ENCODE results near the gene RBM6. TPM values are rescaled to one million over a fixed set of nuclear protein-coding genes. Genes with fewer than 3 reads are reported as not detected.

RBM6 gene
- total RNA-seq (41.3 and 46.1 TPM in 2 replicates), polyA plus RNA-seq (36.3 and 40.1 TPM in 2 replicates), polyA minus RNA-seq (ENCODE audit: low replicate concordance) (19.7 and 20.1 TPM in 2 replicates)
- polyA plus RNA-seq (2012), result 29.0 and 29.6 TPM in 2 replicates

GRCh38 chr3:49939858-49940666, at the start of gene RBM6:
Gene RBM6 (plus strand): TSS chr3:49940150. CDS start chr3:49962642, 22,492 bp downstream.
- no peaks in the 10 kb centered on the region for H3K9me3 ChIP-seq (ENCODE audit: control insufficient read depth, insufficient read depth, low read depth, low read length)
- H3K9ac ChIP-seq (ENCODE audit: insufficient read depth, low read length), result peak within 1 kb of the TSS; percentile 79
- H4K20me1 ChIP-seq (ENCODE audit: control insufficient read depth, extremely low read depth, insufficient read depth, low read length), result peaks cover 2% of the 10 kb centered on the region
- H3K4me1 ChIP-seq (ENCODE audit: control insufficient read depth, extremely low read depth, insufficient read depth, low read length), result no peaks in the 10 kb centered on the region
- peak within 1 kb of the TSS; percentile 45 for H2AFZ ChIP-seq (ENCODE audit: low read length)
- TF ChIP-seq CTCF (conservative IDR thresholded peaks at IDR 0.05 in 1 of 2, IDR thresholded peaks at IDR 0.05 in 1 of 2; ENCODE audit: low read depth in 1 of 2, low read length in 2 of 2) (no peak), EZH2 (IDR thresholded peaks at IDR 0.05; ENCODE audit: low read length, missing control alignments) (no peak)
- peak within 1 kb of the TSS; percentile 80 to 95 (median 84) for H3K4me3 ChIP-seq (replicated peaks in 1 of 4; ENCODE audit: control extremely low read depth in 1 of 4, insufficient read depth in 1 of 4, low read depth in 3 of 4, low read length in 4 of 4)
- H3K4me2 ChIP-seq (ENCODE audit: extremely low read depth, insufficient read depth, low read length), result peak within 1 kb of the TSS; percentile 99
- peak within 1 kb of the TSS; percentile 76 for H3K27ac ChIP-seq (ENCODE audit: insufficient read depth, low read length)
- no peaks in the 10 kb centered on the region for H3K27me3 ChIP-seq (ENCODE audit: control insufficient read depth, insufficient read depth, low read length)
- no peaks in the 10 kb centered on the region for H3K36me3 ChIP-seq (ENCODE audit: control insufficient read depth, insufficient read depth, low read length)
- DNase-seq (ENCODE audit: low read depth in 2 of 2), result peak; percentile 98 to 99
- peaks cover 45% of the 10 kb centered on the region for H3K79me2 ChIP-seq (ENCODE audit: control insufficient read depth, insufficient read depth, low read length)

GRCh38 chr3:49895791-49896190, 44.2 kb upstream of the RBM6 start:
- Histone ChIP-seq H3K4me3 (replicated peaks in 1 of 4; ENCODE audit: control extremely low read depth in 1 of 4, insufficient read depth in 1 of 4, low read depth in 3 of 4, low read length in 4 of 4) (no peak overlapping the region), H3K4me1 (ENCODE audit: control insufficient read depth, extremely low read depth, insufficient read depth, low read length) (peaks cover under 1% of the 10 kb centered on the region), H3K79me2 (ENCODE audit: control insufficient read depth, insufficient read depth, low read length) (no peaks in the 10 kb centered on the region), H4K20me1 (ENCODE audit: control insufficient read depth, extremely low read depth, insufficient read depth, low read length) (no peaks in the 10 kb centered on the region), H3K4me2 (ENCODE audit: extremely low read depth, insufficient read depth, low read length) (no peak overlapping the region), H2AFZ (ENCODE audit: low read length) (no peak overlapping the region), H3K27me3 (ENCODE audit: control insufficient read depth, insufficient read depth, low read length) (no peaks in the 10 kb centered on the region), H3K36me3 (ENCODE audit: control insufficient read depth, insufficient read depth, low read length) (no peaks in the 10 kb centered on the region), H3K27ac (ENCODE audit: insufficient read depth, low read length) (no peak overlapping the region), H3K9ac (ENCODE audit: insufficient read depth, low read length) (no peak overlapping the region), H3K9me3 (ENCODE audit: control insufficient read depth, insufficient read depth, low read depth, low read length) (no peaks in the 10 kb centered on the region)
- no peak for TF ChIP-seq EZH2 (IDR thresholded peaks at IDR 0.05; ENCODE audit: low read length, missing control alignments)
- no peak for DNase-seq (ENCODE audit: low read depth in 2 of 2)

GRCh38 chr3:49896345-49896744, 43.6 kb upstream of the RBM6 start:
- Histone ChIP-seq H4K20me1 (ENCODE audit: control insufficient read depth, extremely low read depth, insufficient read depth, low read length) (no peaks in the 10 kb centered on the region), H3K4me2 (ENCODE audit: extremely low read depth, insufficient read depth, low read length) (no peak overlapping the region), H3K79me2 (ENCODE audit: control insufficient read depth, insufficient read depth, low read length) (no peaks in the 10 kb centered on the region)

More at GRCh38 chr3:49896345-49896744, 43.6 kb upstream of the RBM6 start:
- Histone ChIP-seq H3K36me3 (ENCODE audit: control insufficient read depth, insufficient read depth, low read length) (no peaks in the 10 kb centered on the region), H3K9ac (ENCODE audit: insufficient read depth, low read length) (no peak overlapping the region), H3K27me3 (ENCODE audit: control insufficient read depth, insufficient read depth, low read length) (no peaks in the 10 kb centered on the region), H3K4me1 (ENCODE audit: control insufficient read depth, extremely low read depth, insufficient read depth, low read length) (peaks cover 5% of the 10 kb centered on the region), H3K9me3 (ENCODE audit: control insufficient read depth, insufficient read depth, low read depth, low read length) (no peaks in the 10 kb centered on the region), H3K4me3 (replicated peaks in 1 of 4; ENCODE audit: control extremely low read depth in 1 of 4, insufficient read depth in 1 of 4, low read depth in 3 of 4, low read length in 4 of 4) (no peak overlapping the region), H3K27ac (ENCODE audit: insufficient read depth, low read length) (no peak overlapping the region), H2AFZ (ENCODE audit: low read length) (no peak overlapping the region)
- no peak for DNase-seq (ENCODE audit: low read depth in 2 of 2)
- TF ChIP-seq EZH2 (IDR thresholded peaks at IDR 0.05; ENCODE audit: low read length, missing control alignments), result no peak
- no peak for TF ChIP-seq CTCF (conservative IDR thresholded peaks at IDR 0.05 in 1 of 2, IDR thresholded peaks at IDR 0.05 in 1 of 2; ENCODE audit: low read depth in 1 of 2, low read length in 2 of 2)

Measured in fibroblast of lung (primary cell).